IMR-90 (cell line): ENCODE data around the gene MCRIP2.

Source experiments
- BHLHE40 ChIP-seq: fragments of 150-350 bp; IDR thresholded peaks from 2 replicates; pipeline ENCODE4 v1.6.1; 2016; ENCODE audit warnings: mild to moderate bottlenecking, low read depth, low read length
- CHD1 ChIP-seq: IDR thresholded peaks from 2 replicates; pipeline ENCODE4 v1.6.1; 2012; ENCODE audit warnings: low read depth, low read length, improper control_type of control experiment
- FOS ChIP-seq: fragments of 150-350 bp; IDR thresholded peaks from 2 replicates; pipeline ENCODE4 v1.6.1; 2016; ENCODE audit warnings: low read depth, low read length
- MAZ ChIP-seq: IDR thresholded peaks from 2 replicates; pipeline ENCODE4 v1.6.1; 2012; ENCODE audit warnings: low read depth, mild to moderate bottlenecking, low read length, improper control_type of control experiment, moderate library complexity, borderline replicate concordance
- MXI1 ChIP-seq: IDR thresholded peaks from 2 replicates; pipeline ENCODE4 v1.6.1; 2012; ENCODE audit warnings: low read depth, mild to moderate bottlenecking, low read length, moderate library complexity, borderline replicate concordance
- POLR2A ChIP-seq: IDR thresholded peaks from 2 replicates; pipeline ENCODE4 v1.6.1; 2012; ENCODE audit warnings: mild to moderate bottlenecking, low read depth, low read length
- RAD21 ChIP-seq: IDR thresholded peaks from 2 replicates; pipeline ENCODE4 v1.6.1; 2012; ENCODE audit warnings: low read length, improper control_type of control experiment
- RFX5 ChIP-seq: IDR thresholded peaks from 2 replicates; pipeline ENCODE4 v1.8.0; 2012; ENCODE audit warnings: low read depth, mild to moderate bottlenecking, low read length, moderate library complexity
- TF ChIP-seq, protein P1 (sequence below): conservative IDR thresholded peaks from 2 replicates; pipeline ENCODE4 v1.5.1; 2012; ENCODE audit warnings: mild to moderate bottlenecking, low read depth, low read length, improper control_type of control experiment
- TF ChIP-seq, protein P2 (sequence below): fragments of 150-350 bp; IDR thresholded peaks from 2 replicates; pipeline ENCODE4 v1.6.1; 2016; ENCODE audit warnings: low read depth, mild to moderate bottlenecking, low read length, moderate library complexity, borderline replicate concordance

DNA sequence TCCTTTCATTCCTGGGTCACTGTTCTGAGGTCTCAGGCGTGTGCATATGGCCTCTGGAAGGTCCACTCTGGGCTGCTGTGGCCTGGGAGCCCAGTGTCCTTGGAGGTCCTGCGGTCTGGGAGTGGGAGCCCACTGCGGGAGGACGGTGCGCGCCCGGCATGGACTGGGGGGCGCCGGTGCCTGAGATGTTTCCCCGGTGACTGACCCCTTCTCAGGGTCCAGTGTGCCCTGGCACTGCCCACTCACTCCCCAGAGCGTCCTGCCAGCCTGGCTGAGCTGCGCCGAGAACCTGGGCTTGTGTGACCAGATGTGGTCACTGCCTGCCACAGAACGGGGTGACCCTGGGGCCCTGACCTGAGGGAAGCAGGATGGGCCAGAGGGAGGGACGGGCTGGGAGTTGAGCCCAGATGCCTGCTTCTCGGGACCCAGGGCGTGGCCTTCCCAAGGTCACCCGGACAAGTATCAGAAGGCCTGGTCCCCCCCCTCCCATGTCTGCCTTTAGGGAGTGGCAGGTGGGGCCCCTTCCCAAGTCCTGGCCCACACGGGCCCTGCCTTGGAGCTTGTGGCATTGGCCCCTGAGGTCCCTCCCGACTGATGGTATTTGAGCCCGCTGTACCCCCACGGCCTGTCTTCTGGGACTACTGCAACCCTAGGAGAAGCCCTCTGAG is 32.7 kb downstream of the MCRIP2 start:
- TF ChIP-seq POLR2A = no peak
- TF ChIP-seq, protein P1, sequence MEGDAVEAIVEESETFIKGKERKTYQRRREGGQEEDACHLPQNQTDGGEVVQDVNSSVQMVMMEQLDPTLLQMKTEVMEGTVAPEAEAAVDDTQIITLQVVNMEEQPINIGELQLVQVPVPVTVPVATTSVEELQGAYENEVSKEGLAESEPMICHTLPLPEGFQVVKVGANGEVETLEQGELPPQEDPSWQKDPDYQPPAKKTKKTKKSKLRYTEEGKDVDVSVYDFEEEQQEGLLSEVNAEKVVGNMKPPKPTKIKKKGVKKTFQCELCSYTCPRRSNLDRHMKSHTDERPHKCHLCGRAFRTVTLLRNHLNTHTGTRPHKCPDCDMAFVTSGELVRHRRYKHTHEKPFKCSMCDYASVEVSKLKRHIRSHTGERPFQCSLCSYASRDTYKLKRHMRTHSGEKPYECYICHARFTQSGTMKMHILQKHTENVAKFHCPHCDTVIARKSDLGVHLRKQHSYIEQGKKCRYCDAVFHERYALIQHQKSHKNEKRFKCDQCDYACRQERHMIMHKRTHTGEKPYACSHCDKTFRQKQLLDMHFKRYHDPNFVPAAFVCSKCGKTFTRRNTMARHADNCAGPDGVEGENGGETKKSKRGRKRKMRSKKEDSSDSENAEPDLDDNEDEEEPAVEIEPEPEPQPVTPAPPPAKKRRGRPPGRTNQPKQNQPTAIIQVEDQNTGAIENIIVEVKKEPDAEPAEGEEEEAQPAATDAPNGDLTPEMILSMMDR = no peak
- no peak for TF ChIP-seq RFX5
- TF ChIP-seq MXI1 = no peak
- TF ChIP-seq, protein P2, sequence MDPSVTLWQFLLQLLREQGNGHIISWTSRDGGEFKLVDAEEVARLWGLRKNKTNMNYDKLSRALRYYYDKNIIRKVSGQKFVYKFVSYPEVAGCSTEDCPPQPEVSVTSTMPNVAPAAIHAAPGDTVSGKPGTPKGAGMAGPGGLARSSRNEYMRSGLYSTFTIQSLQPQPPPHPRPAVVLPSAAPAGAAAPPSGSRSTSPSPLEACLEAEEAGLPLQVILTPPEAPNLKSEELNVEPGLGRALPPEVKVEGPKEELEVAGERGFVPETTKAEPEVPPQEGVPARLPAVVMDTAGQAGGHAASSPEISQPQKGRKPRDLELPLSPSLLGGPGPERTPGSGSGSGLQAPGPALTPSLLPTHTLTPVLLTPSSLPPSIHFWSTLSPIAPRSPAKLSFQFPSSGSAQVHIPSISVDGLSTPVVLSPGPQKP = no peak
- no peak for TF ChIP-seq MAZ
- no peak for TF ChIP-seq RAD21
- no peak for TF ChIP-seq CHD1
- no peak for TF ChIP-seq FOS
- TF ChIP-seq BHLHE40 = no peak
